Smooth muscle cell of the umbilical artery (primary cell): ENCODE measurements around the gene RALY. TPM values are rescaled to one million over a fixed set of nuclear protein-coding genes. Genes with fewer than 3 reads are reported as not detected.

ENCODE experiments used
- total RNA-seq: library from RNA; depleted of rRNA; stranded (reverse); fragments of >200 nt; gene quantifications from 2 replicates; pipeline ENCODE4 v1.2.3, GENCODE V29; 2014

Gene RALY
- 29.4 and 61.5 TPM in 2 replicates for total RNA-seq

GRCh38 chr20:33993576-33994221 is at the start of gene RALY:
RALY (plus strand) TSS chr20:33993911; CDS start chr20:34072075, 78,164 bp downstream.

DNA sequence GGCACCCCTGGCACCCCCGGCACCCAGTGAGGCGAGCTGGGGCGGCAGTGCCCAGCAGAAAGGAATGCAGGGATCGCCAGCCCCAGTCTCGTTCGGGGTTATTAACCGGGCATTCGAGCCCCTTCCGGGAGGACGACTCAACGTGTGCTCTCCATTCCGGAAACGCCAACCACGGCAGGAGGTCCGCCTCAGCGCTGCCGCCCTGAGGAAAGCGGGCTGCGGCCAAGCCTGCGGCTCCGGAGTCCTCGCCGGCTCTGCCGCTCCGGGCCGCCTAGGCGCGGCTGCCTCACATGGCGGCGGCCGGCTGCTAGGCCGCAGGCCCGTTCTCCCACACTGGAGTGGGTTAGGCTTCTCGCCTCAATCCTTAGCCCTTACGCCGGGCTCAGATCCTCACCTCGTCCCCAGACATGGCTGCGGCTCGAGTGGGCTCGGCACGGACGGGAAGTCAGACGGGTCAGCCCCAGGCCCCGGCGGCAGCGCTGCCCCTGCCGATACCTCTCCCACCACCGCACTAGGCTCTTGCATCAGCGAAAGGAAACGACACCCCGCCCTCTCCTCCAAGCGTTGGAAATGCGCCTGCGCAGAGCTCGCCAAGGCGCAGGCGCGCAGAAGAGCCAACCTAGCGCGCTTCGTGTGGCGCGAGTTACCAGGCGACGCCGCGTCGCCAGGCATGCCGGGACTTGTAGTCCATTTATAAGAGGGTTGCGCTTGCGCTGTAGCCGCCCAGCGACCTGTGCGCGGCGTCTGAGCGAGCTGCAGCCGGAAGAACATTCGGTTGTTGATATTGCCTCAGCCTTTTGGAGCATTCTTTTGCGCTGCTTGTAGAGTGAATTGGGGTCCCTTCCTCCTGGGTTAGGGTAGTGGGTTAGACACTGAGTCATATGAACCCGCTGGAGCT is 118.2 kb downstream of the RALY start, which contains the start of gene EIF2S2:
Gene EIF2S2, minus strand, starts transcription at position 542 of the 898 bp plus-strand sequence. Its CDS starts 133 bp downstream, at position 409.

Other genes with a start within 250 kb of the RALY start
- 37.4 and 42.7 TPM in 2 replicates for gene CHMP4B, start 182.6 kb upstream of the RALY start, total RNA-seq
- gene EIF2S2, start 118.3 kb downstream of the RALY start, total RNA-seq, result 146 and 153 TPM in 2 replicates
- gene ASIP, start 247.5 kb downstream of the RALY start, total RNA-seq, result not detected in 2 replicates